Measurements from ENCODE around the gene MAGIX. TPM values are rescaled to one million over a fixed set of nuclear protein-coding genes. Genes with fewer than 3 reads are reported as not detected.

MAGIX gene
- total and polyA plus RNA-seq, 2 donors (not counting 1 experiment from before 2014, with no cell fraction given) = 0.40 to 1.7 TPM

DNA sequence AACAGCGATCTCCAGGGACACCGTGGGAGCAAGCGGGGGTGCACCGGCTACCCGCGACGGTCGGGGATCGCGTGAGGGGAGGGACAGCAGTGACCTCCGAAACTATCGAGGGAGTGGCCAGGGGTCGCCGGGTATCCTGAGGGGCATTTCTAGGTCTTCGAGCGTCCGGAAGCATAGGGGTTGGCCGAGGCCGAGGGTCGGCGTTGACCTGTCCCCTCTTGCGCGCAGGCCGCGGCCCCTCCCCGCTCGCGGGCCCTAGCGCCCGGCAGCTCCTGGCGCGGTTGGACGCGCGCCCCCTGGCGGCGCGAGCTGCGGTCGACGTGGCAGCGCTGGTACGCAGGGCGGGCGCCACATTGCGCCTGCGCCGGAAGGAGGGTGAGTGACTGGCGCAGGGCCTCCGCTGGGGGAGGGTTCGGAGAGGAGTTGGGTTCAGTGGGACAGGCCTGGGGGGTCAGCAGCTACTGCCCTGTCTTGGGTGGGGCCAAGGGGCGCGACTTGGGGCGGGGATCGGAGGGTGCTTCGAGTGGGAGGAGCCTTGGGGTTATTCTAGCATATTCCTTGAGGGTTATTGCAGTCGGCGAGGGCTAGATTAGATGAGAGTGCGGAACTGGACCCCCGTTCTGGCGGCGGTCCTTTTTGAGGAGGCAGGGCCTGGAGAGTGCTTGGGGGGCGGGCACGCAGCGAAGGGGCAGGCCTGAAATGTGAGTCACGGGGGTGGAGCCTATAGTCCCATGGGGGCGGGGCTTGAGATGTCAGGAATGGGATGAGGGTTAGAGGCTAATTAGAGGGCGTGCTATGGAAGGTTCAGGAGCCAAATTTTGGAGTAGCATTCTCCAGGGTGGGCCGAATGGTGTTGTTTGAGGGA, 1.2 kb downstream of the MAGIX start:
- H2AFZ ChIP-seq (ENCODE audit: low read length) = peak overlapping the region; percentile 46
- peak overlapping the region in 3 of 4 experiments; percentile 4 to 39 (median 21) for H3K4me3 ChIP-seq (replicated peaks in 1 of 4; ENCODE audit: control extremely low read depth in 1 of 4, insufficient read depth in 1 of 4, low read depth in 3 of 4, low read length in 4 of 4)
- TF ChIP-seq EZH2 (IDR thresholded peaks at IDR 0.05; ENCODE audit: low read length, missing control alignments) (no peak), CTCF (conservative IDR thresholded peaks at IDR 0.05 in 1 of 2, IDR thresholded peaks at IDR 0.05 in 1 of 2; ENCODE audit: low read depth in 1 of 2, low read length in 2 of 2) (peak in 1 of 2 donors; percentile 45)
- H3K4me1 ChIP-seq (ENCODE audit: control insufficient read depth, extremely low read depth, insufficient read depth, low read length) = peaks cover 3% of the 10 kb centered on the region
- H3K27me3 ChIP-seq (ENCODE audit: control insufficient read depth, insufficient read depth, low read length) = no peaks in the 10 kb centered on the region
- no peaks in the 10 kb centered on the region for H3K79me2 ChIP-seq (ENCODE audit: control insufficient read depth, insufficient read depth, low read length)
- no peaks in the 10 kb centered on the region for H3K9me3 ChIP-seq (ENCODE audit: control insufficient read depth, insufficient read depth, low read depth, low read length)
- DNase-seq (ENCODE audit: low read depth in 2 of 2) = peak; percentile 65 to 85
- no peaks in the 10 kb centered on the region for H3K36me3 ChIP-seq (ENCODE audit: control insufficient read depth, insufficient read depth, low read length)
- peak overlapping the region; percentile 67 for H3K27ac ChIP-seq (ENCODE audit: insufficient read depth, low read length)
- H4K20me1 ChIP-seq (ENCODE audit: control insufficient read depth, extremely low read depth, insufficient read depth, low read length) = no peaks in the 10 kb centered on the region
- peak overlapping the region; percentile 44 for H3K4me2 ChIP-seq (ENCODE audit: extremely low read depth, insufficient read depth, low read length)
- peak overlapping the region; percentile 62 for H3K9ac ChIP-seq (ENCODE audit: insufficient read depth, low read length)

DNA sequence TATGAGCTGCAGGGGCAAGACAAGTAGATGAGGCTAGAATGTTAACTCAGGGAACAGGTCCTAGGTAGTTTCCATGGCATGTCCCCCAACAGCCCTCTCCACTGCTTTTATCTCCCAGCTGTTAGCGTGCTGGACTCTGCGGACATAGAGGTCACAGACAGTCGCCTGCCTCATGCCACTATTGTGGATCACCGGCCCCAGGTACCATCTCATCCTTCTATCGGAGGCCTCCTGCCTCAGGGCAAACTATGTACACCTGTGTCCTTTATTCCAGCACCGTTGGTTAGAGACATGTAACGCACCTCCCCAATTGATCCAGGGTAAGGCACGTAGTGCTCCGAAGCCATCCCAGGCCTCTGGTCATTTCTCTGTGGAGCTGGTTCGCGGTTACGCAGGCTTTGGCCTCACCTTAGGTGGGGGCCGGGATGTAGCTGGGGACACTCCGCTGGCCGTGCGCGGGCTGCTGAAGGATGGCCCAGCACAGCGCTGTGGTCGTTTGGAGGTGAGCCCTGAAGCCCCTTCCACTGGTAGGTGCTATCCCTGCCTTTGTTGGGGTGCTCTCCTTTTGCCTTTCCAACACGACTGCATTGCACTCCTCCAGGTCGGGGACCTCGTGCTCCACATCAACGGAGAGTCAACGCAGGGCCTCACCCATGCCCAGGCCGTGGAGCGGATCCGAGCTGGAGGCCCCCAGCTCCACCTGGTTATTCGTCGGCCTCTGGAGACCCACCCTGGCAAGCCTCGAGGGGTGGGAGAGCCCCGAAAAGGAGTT, 2.2 kb downstream of the MAGIX start:
- Histone ChIP-seq H3K79me2 (ENCODE audit: control insufficient read depth, insufficient read depth, low read length) (no peaks in the 10 kb centered on the region), H3K27ac (ENCODE audit: insufficient read depth, low read length) (no peak overlapping the region), H3K27me3 (ENCODE audit: control insufficient read depth, insufficient read depth, low read length) (no peaks in the 10 kb centered on the region), H3K36me3 (ENCODE audit: control insufficient read depth, insufficient read depth, low read length) (no peaks in the 10 kb centered on the region), H3K4me3 (replicated peaks in 1 of 4; ENCODE audit: control extremely low read depth in 1 of 4, insufficient read depth in 1 of 4, low read depth in 3 of 4, low read length in 4 of 4) (no peak overlapping the region), H4K20me1 (ENCODE audit: control insufficient read depth, extremely low read depth, insufficient read depth, low read length) (no peaks in the 10 kb centered on the region), H3K4me2 (ENCODE audit: extremely low read depth, insufficient read depth, low read length) (no peak overlapping the region), H3K4me1 (ENCODE audit: control insufficient read depth, extremely low read depth, insufficient read depth, low read length) (peaks cover 3% of the 10 kb centered on the region), H3K9me3 (ENCODE audit: control insufficient read depth, insufficient read depth, low read depth, low read length) (no peaks in the 10 kb centered on the region), H3K9ac (ENCODE audit: insufficient read depth, low read length) (no peak overlapping the region), H2AFZ (ENCODE audit: low read length) (no peak overlapping the region)
- no peak for DNase-seq (ENCODE audit: low read depth in 2 of 2)
- TF ChIP-seq EZH2 (IDR thresholded peaks at IDR 0.05; ENCODE audit: low read length, missing control alignments) = no peak

GRCh38 chrX:49165901-49166881, 3.6 kb downstream of the MAGIX start:
- no peaks in the 10 kb centered on the region for H3K36me3 ChIP-seq (ENCODE audit: control insufficient read depth, insufficient read depth, low read length)
- H3K27ac ChIP-seq (ENCODE audit: insufficient read depth, low read length) = peak overlapping the region; percentile 86
- peak overlapping the region; percentile 51 for H3K9ac ChIP-seq (ENCODE audit: insufficient read depth, low read length)
- DNase-seq (ENCODE audit: low read depth in 2 of 2) = peak; percentile 76 to 79
- H3K27me3 ChIP-seq (ENCODE audit: control insufficient read depth, insufficient read depth, low read length) = no peaks in the 10 kb centered on the region
- no peaks in the 10 kb centered on the region for H3K9me3 ChIP-seq (ENCODE audit: control insufficient read depth, insufficient read depth, low read depth, low read length)
- no peaks in the 10 kb centered on the region for H4K20me1 ChIP-seq (ENCODE audit: control insufficient read depth, extremely low read depth, insufficient read depth, low read length)
- no peaks in the 10 kb centered on the region for H3K79me2 ChIP-seq (ENCODE audit: control insufficient read depth, insufficient read depth, low read length)
- peaks cover 3% of the 10 kb centered on the region for H3K4me1 ChIP-seq (ENCODE audit: control insufficient read depth, extremely low read depth, insufficient read depth, low read length)
- peak overlapping the region; percentile 83 for H3K4me2 ChIP-seq (ENCODE audit: extremely low read depth, insufficient read depth, low read length)
- H2AFZ ChIP-seq (ENCODE audit: low read length) = no peak overlapping the region
- peak in 1 of 2 donors; percentile 29 for TF ChIP-seq CTCF (conservative IDR thresholded peaks at IDR 0.05 in 1 of 2, IDR thresholded peaks at IDR 0.05 in 1 of 2; ENCODE audit: low read depth in 1 of 2, low read length in 2 of 2)
- TF ChIP-seq EZH2 (IDR thresholded peaks at IDR 0.05; ENCODE audit: low read length, missing control alignments) = no peak
- peak overlapping the region; percentile 16 to 49 (median 31) for H3K4me3 ChIP-seq (replicated peaks in 1 of 4; ENCODE audit: control extremely low read depth in 1 of 4, insufficient read depth in 1 of 4, low read depth in 3 of 4, low read length in 4 of 4)
